Smooth muscle cell (in vitro differentiated cells): ENCODE data around the gene GAP43. TPM values are rescaled to one million over a fixed set of nuclear protein-coding genes. Genes with fewer than 3 reads are reported as not detected.

Experiments used
- DNase-seq: peaks from one replicate; lab custom pipeline; 2025; ENCODE audit not compliant: unreplicated experiment; lab: John Stamatoyannopoulos, UW
- H2AFZ ChIP-seq: fragments of 200-600 bp; sonication (generic); 2 replicates; pipeline ENCODE4 v1.6.0; 2016; ENCODE audit warnings: antibody characterized with exemption, low read depth, mild to moderate bottlenecking
- H3F3A ChIP-seq: fragments of 200-600 bp; sonication (generic); 2 replicates; pipeline ENCODE4 v1.6.0; 2017; ENCODE audit warnings: antibody characterized with exemption, low read depth
- H3K27ac ChIP-seq: fragments of 200-600 bp; sonication (generic); 2 replicates; pipeline ENCODE4 v1.5.1; 2016; ENCODE audit warnings: low read depth, mild to moderate bottlenecking
- H3K27me3 ChIP-seq: fragments of 200-600 bp; sonication (generic); 2 replicates; pipeline ENCODE4 v1.6.1; 2016; ENCODE audit warnings: low read depth, mild to moderate bottlenecking
- H3K36me3 ChIP-seq: fragments of 200-600 bp; sonication (generic); 2 replicates; pipeline ENCODE4 v1.5.1; 2016; ENCODE audit warnings: low read depth
- H3K4me1 ChIP-seq: fragments of 200-600 bp; sonication (generic); 2 replicates; pipeline ENCODE4 v1.5.1; 2016; ENCODE audit warnings: low read depth
- H3K4me2 ChIP-seq: fragments of 200-600 bp; sonication (generic); 2 replicates; pipeline ENCODE4 v1.6.0; 2016; ENCODE audit warnings: mild to moderate bottlenecking
- H3K4me3 ChIP-seq: fragments of 200-600 bp; sonication (generic); 2 replicates; pipeline ENCODE4 v1.5.1; 2016; ENCODE audit warnings: mild to moderate bottlenecking
- H3K79me2 ChIP-seq: fragments of 200-600 bp; sonication (generic); 2 replicates; pipeline ENCODE4 v1.6.0; 2016; ENCODE audit warnings: low read depth, mild to moderate bottlenecking
- H3K9ac ChIP-seq: fragments of 200-600 bp; sonication (generic); 2 replicates; pipeline ENCODE4 v1.6.0; 2016; ENCODE audit warnings: low read depth
- H3K9me3 ChIP-seq: fragments of 200-600 bp; sonication (generic); replicated peaks from 2 replicates; pipeline ENCODE4 v1.5.1; 2016; ENCODE audit warnings: low read depth
- H4K20me1 ChIP-seq: fragments of 200-600 bp; sonication (generic); 2 replicates; pipeline ENCODE4 v1.6.0; 2016; ENCODE audit warnings: low read depth
- WGBS: methylation state at CpG from one replicate; pipeline ENCODE4 v1.1.7; 2016; ENCODE audit warnings: low lambda C conversion rate; 5-methylcytosine and 5-hydroxymethylcytosine counted together
- polyA plus RNA-seq: library from polyadenylated mRNA; unstranded; fragments of >200 nt; fragmentation: Nextera tagmentation; extraction: Ambion mirVana; gene quantifications from 2 replicates; pipeline ENCODE4 v1.2.1, GENCODE V29; 2016
- total RNA-seq: library from RNA; depleted of rRNA; stranded (reverse); fragments of >200 nt; gene quantifications from 2 replicates; pipeline ENCODE4 v1.2.3, GENCODE V29; 2014
- TF ChIP-seq, protein P1 (sequence below): fragments of 200-600 bp; sonication (generic); IDR thresholded peaks from 2 replicates; pipeline ENCODE4 v1.5.1; 2017; ENCODE audit warnings: borderline replicate concordance, mild to moderate bottlenecking, antibody characterized with exemption; ENCODE audit not compliant: insufficient read depth, poor library complexity, severe bottlenecking

GAP43 gene
- total and polyA plus RNA-seq, 2 experiments from 2014 or later = 5.3 to 11.7 TPM

DNA sequence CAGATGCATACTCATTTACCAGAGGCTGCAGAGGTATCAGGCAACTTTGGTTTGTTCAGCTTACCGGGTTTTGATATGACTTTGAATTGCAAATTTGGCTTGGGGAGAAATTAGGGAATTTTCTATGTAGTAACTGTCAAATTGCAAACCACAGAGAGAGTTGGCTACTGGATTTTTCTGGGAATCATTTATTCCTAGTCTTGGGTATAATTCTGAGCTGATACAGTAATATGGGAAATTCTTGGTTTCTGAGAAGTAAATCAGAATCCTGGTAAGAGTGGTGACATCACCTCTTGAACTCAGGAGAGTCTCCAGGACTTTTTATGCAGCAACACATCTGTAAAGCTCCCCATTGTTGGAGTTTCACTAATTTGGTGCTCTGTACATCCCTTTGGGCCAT lies 39.0 kb downstream of the GAP43 start:
- H3K9ac ChIP-seq = no peak overlapping the region
- H3K4me3 ChIP-seq = no peak overlapping the region
- H3F3A ChIP-seq = peaks cover 19% of the 10 kb centered on the region
- WGBS = 84% methylated on average over 1 of the region's 1 CpG
- TF ChIP-seq, protein P1, sequence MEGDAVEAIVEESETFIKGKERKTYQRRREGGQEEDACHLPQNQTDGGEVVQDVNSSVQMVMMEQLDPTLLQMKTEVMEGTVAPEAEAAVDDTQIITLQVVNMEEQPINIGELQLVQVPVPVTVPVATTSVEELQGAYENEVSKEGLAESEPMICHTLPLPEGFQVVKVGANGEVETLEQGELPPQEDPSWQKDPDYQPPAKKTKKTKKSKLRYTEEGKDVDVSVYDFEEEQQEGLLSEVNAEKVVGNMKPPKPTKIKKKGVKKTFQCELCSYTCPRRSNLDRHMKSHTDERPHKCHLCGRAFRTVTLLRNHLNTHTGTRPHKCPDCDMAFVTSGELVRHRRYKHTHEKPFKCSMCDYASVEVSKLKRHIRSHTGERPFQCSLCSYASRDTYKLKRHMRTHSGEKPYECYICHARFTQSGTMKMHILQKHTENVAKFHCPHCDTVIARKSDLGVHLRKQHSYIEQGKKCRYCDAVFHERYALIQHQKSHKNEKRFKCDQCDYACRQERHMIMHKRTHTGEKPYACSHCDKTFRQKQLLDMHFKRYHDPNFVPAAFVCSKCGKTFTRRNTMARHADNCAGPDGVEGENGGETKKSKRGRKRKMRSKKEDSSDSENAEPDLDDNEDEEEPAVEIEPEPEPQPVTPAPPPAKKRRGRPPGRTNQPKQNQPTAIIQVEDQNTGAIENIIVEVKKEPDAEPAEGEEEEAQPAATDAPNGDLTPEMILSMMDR = no peak
- H3K79me2 ChIP-seq = no peaks in the 10 kb centered on the region
- no peak overlapping the region for H2AFZ ChIP-seq
- no peaks in the 10 kb centered on the region for H3K9me3 ChIP-seq
- H3K27ac ChIP-seq = no peak overlapping the region
- no peaks in the 10 kb centered on the region for H3K27me3 ChIP-seq
- no peaks in the 10 kb centered on the region for H3K36me3 ChIP-seq
- H3K4me1 ChIP-seq = peaks cover 22% of the 10 kb centered on the region
- no peaks in the 10 kb centered on the region for H4K20me1 ChIP-seq
- DNase-seq = no peak
- no peak overlapping the region for H3K4me2 ChIP-seq

DNA sequence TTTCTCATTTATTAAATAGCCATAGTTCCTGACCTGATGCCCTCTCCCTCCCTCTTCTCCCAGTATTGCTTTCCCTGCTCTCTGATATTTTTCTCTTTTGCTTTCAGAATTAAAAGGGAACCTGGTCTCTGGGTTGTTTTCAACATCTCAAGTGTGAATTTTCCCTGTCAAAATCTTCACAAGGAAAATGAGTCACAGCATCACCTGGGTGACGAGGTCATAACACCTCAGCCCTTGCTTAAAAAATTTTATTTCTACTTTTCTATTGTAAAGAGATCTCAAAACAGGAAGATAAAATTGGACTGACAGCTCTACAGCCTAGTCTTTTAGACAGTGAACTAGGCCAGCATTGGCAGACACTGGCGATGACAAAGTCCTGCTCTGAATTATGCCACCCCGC lies 40.1 kb downstream of the GAP43 start:
- peaks cover 14% of the 10 kb centered on the region for H3K4me1 ChIP-seq

DNA sequence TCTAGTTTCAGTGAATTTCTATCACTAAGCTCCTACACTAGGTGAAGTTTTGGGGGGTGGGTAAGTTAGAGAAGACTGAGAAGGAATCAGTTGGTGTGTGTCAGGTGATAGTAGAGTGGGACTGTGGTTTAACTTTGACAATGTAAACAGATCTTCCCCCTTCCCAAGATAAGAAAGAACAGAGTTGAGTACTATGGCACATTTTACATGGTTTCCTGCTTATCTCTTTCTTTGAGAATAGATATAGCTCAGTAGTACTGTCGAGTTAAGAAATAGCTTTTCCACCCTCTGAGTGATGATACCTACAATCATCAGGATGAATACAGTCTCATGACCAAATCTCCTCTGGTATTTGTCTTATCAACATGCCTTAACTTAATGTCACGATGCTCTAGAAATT lies 42.8 kb downstream of the GAP43 start:
- H3K4me1 ChIP-seq = no peaks in the 10 kb centered on the region
- no peaks in the 10 kb centered on the region for H3K36me3 ChIP-seq
- H3K4me2 ChIP-seq = no peak overlapping the region
- H3K27ac ChIP-seq = no peak overlapping the region
- TF ChIP-seq, protein P1 = no peak
- DNase-seq = no peak
- 44% methylated on average over 2 of the region's 2 CpGs for WGBS
- no peak overlapping the region for H3K4me3 ChIP-seq
- no peak overlapping the region for H3K9ac ChIP-seq
- no peaks in the 10 kb centered on the region for H4K20me1 ChIP-seq
- H3K9me3 ChIP-seq = no peaks in the 10 kb centered on the region
- no peak overlapping the region for H2AFZ ChIP-seq
- no peaks in the 10 kb centered on the region for H3F3A ChIP-seq
- no peaks in the 10 kb centered on the region for H3K27me3 ChIP-seq
- H3K79me2 ChIP-seq = no peaks in the 10 kb centered on the region

More for the DNA sequence above, 40.1 kb downstream of the GAP43 start:
- Histone ChIP-seq H3K79me2 (no peaks in the 10 kb centered on the region), H4K20me1 (no peaks in the 10 kb centered on the region), H3K4me2 (no peak overlapping the region), H2AFZ (no peak overlapping the region), H3K27me3 (no peaks in the 10 kb centered on the region), H3K36me3 (no peaks in the 10 kb centered on the region), H3F3A (peaks cover 15% of the 10 kb centered on the region), H3K9me3 (no peaks in the 10 kb centered on the region), H3K4me3 (no peak overlapping the region), H3K27ac (no peak overlapping the region), H3K9ac (no peak overlapping the region)
- no peak for DNase-seq
- WGBS = 98% methylated on average over 3 of the region's 3 CpGs
- TF ChIP-seq, protein P1 = no peak

DNA sequence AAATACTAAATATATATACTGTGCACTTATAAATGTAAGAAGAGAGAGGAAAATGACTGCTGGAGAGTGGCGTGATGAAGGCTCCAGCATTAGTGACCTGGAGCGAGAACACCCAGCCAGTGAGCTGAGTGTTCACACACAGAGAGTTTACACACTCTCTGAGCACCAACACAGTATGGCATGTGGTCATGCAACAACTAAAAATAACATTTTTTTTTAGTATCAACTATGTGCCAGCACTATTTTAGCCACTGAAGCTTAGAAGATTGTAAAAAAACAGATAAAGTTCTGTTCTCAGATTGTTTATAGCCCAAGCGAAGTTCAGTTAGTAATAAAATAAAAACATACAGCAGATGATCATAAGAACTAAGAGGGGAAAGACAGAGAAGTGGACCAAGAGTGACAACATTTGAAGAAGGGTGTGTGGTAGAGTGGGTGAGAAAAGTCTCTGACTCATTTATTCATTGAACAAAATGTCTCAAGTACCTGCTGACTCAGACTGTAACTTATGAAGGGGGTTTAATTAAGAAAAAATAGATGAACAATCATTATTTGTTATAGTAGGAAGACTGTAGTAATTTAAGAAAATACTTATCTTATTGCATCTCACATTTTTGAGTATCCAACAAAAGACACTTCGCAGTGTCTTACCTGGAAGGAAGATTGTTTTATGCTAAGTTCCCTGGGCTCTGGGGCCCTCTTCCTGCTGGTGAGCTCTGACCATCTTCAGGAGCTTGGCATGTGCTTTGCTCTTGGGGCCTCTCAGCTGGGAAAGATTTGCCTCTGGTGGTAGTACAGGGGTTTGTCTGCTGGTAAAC lies 43.8 kb downstream of the GAP43 start:
- no peak overlapping the region for H2AFZ ChIP-seq
- TF ChIP-seq, protein P1 = no peak

More for the DNA sequence above, 43.8 kb downstream of the GAP43 start:
- H3K27ac ChIP-seq = peak overlapping the region; percentile 1
- H3K79me2 ChIP-seq = no peaks in the 10 kb centered on the region
- H3K4me1 ChIP-seq = no peaks in the 10 kb centered on the region
- no peak overlapping the region for H3K4me3 ChIP-seq
- no peaks in the 10 kb centered on the region for H3K27me3 ChIP-seq
- no peaks in the 10 kb centered on the region for H4K20me1 ChIP-seq
- no peaks in the 10 kb centered on the region for H3K36me3 ChIP-seq
- H3K9ac ChIP-seq = no peak overlapping the region
- H3K9me3 ChIP-seq = no peaks in the 10 kb centered on the region
- H3F3A ChIP-seq = no peaks in the 10 kb centered on the region
- H3K4me2 ChIP-seq = no peak overlapping the region
- 83% methylated on average over 4 of the region's 4 CpGs for WGBS
- no peak for DNase-seq
